ENCODE results near the gene CDK6. TPM values are rescaled to one million over a fixed set of nuclear protein-coding genes. Genes with fewer than 3 reads are reported as not detected.

The CDK6 gene
- total RNA-seq, 1 donor from 2014 or later, result 274 TPM

DNA sequence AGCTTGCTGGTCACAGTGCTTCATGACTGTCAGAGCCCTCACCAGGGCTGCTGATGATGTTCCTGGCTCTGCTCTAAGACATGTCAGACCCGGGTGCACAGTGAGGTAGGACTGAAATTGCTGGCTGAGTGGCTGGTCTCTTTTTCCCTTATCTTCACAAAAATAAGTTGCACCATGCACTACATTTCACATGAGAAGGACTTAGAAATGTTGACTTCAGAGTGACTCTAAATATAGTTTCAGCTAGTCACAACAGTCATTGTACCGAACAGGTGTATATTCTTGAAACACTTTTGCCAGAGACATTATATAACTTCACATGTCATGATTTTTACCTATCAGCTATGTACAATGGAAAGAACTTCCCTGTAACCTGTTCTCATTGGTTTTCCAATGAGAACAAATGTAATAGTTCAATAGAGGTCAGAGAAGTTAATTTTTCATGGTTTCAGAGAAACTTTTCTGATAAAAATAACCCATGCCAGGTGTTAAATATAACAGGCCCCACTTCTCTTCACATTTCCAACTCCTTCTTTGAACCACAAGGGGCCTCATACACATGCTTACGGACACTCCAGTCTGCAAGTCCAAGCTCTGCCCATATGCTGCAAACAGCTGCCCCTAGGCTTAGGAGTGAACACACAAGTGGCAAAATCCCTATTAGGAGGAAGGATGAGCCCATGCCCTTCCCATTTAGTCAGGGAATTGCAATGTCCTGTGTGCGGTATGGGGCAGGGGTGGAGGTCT, 115.6 kb downstream of the CDK6 start:
- Mint-ChIP-seq H3K36me3 (ENCODE audit: low read depth) (peaks cover 66% of the 10 kb centered on the region), H3K4me1 (peaks cover 51% of the 10 kb centered on the region), H3K4me3 (no peak overlapping the region), H3K27me3 (no peaks in the 10 kb centered on the region), H3K27ac (peak overlapping the region; percentile 75), H3K9me3 (peaks cover 4% of the 10 kb centered on the region)
- no peak for DNase-seq
- intact Hi-C loops (cut with micrococcal nuclease), result no loop called here

GRCh38 chr7:92717993-92718716, 118.2 kb downstream of the CDK6 start:
- Mint-ChIP-seq H3K27me3 (no peaks in the 10 kb centered on the region), H3K27ac (peak overlapping the region; percentile 97), H3K9me3 (no peaks in the 10 kb centered on the region), H3K4me1 (peaks cover 52% of the 10 kb centered on the region), H3K36me3 (ENCODE audit: low read depth) (peaks cover 60% of the 10 kb centered on the region), H3K4me3 (peak overlapping the region; percentile 73)
- intact Hi-C loops (cut with micrococcal nuclease), result loop anchor here (1.0 kb wide), 3 partner anchors 13 to 95 kb away; no protein-coding TSS in a partner anchor
- DNase-seq, result peak; percentile 92

DNA sequence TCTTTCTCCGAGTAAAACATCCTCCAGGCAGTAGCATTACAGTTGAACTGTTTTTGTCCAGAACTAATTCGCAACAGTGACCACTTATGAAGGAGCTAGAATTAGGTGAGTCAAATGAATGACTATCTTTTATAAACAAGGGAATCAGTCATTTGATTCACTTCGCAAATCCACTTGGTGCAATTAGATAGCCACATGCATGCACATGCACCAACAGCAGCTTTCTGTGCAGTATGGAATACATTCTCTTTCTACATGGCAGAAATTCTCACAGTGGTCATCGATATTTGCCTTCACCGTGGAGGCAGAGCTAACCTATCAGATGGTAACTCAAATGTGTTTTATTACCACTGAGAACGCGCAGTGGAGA, 118.8 kb downstream of the CDK6 start:
- Mint-ChIP-seq H3K36me3 (ENCODE audit: low read depth) (peaks cover 56% of the 10 kb centered on the region), H3K27me3 (no peaks in the 10 kb centered on the region), H3K4me3 (peak overlapping the region; percentile 73), H3K4me1 (peaks cover 48% of the 10 kb centered on the region), H3K27ac (peak overlapping the region; percentile 97), H3K9me3 (no peaks in the 10 kb centered on the region)
- intact Hi-C loops (cut with micrococcal nuclease), result no loop called here
- no peak for DNase-seq

GRCh38 chr7:92716825-92717580, 119.4 kb downstream of the CDK6 start:
- Mint-ChIP-seq H3K36me3 (ENCODE audit: low read depth) (peaks cover 52% of the 10 kb centered on the region), H3K4me3 (peak overlapping the region; percentile 7), H3K27ac (peak overlapping the region; percentile 86), H3K4me1 (peaks cover 42% of the 10 kb centered on the region), H3K27me3 (no peaks in the 10 kb centered on the region), H3K9me3 (no peaks in the 10 kb centered on the region)
- intact Hi-C loops (cut with micrococcal nuclease), result no loop called here
- DNase-seq, result no peak

- intact Hi-C loops (cut with micrococcal nuclease), result no loop called here
Measured at GRCh38 chr7:92715963-92716362, 120.4 kb downstream of the CDK6 start.

GRCh38 chr7:92714767-92715166, 121.6 kb downstream of the CDK6 start:
- Mint-ChIP-seq H3K36me3 (ENCODE audit: low read depth) (peaks cover 49% of the 10 kb centered on the region), H3K4me3 (no peak overlapping the region), H3K27ac (no peak overlapping the region), H3K9me3 (no peaks in the 10 kb centered on the region), H3K27me3 (no peaks in the 10 kb centered on the region), H3K4me1 (peaks cover 38% of the 10 kb centered on the region)
- intact Hi-C loops (cut with micrococcal nuclease), result no loop called here
- DNase-seq, result no peak

More at GRCh38 chr7:92715963-92716362, 120.4 kb downstream of the CDK6 start:
- peaks cover 39% of the 10 kb centered on the region for H3K4me1 Mint-ChIP-seq
- peaks cover 47% of the 10 kb centered on the region for H3K36me3 Mint-ChIP-seq (ENCODE audit: low read depth)
- no peaks in the 10 kb centered on the region for H3K9me3 Mint-ChIP-seq
- no peak overlapping the region for H3K4me3 Mint-ChIP-seq
- no peak overlapping the region for H3K27ac Mint-ChIP-seq
- DNase-seq, result no peak
- no peaks in the 10 kb centered on the region for H3K27me3 Mint-ChIP-seq

DNA sequence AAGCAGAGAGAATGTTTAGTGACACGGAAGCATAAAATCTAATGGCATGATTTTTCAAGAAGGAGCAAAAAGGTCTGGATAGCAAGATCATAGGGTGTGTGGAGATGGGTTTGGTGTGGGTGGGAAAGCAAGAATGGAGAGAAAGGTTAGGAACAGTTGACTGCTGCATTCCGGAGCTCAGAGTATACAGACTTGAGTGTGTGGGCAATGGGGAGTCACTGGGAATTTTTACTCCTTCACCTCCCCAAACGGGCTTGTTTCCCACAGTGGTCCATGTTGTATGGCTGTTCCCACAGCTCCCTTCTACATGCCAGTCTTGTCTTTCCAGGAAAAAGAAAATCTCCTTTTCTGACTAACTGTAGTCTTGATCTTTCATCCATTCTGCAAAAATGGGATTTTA, 122.1 kb downstream of the CDK6 start:
- peaks cover 47% of the 10 kb centered on the region for H3K36me3 Mint-ChIP-seq (ENCODE audit: low read depth)
- H3K27me3 Mint-ChIP-seq, result no peaks in the 10 kb centered on the region
- intact Hi-C loops (cut with micrococcal nuclease), result no loop called here
- H3K9me3 Mint-ChIP-seq, result no peaks in the 10 kb centered on the region
- H3K27ac Mint-ChIP-seq, result peak overlapping the region; percentile 43
- DNase-seq, result no peak
- H3K4me1 Mint-ChIP-seq, result peaks cover 36% of the 10 kb centered on the region
- H3K4me3 Mint-ChIP-seq, result no peak overlapping the region

DNA sequence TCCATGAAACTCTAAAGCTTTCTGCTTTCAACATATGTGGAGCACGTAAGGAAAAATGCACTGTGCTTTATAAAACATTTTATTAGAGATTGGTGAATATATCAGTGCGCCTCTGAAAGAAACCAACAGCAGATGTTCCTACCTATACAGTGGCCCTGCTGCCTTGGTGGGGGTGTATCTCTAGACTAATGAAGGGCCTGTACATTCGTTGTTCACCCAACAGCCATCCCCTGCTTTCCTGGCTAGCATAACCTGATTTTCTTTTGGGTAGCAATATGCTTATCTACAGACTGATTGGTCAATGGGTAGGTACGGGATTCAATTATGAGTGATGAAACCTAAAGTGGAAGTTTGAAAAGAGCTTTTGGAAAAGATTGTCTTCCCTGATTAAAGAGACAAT, 126.5 kb downstream of the CDK6 start:
- intact Hi-C loops (cut with micrococcal nuclease), result loop anchor here (2.0 to 5.0 kb wide), 2 partner anchors 123 to 327 kb away; no protein-coding TSS in a partner anchor
- no peak overlapping the region for H3K27ac Mint-ChIP-seq
- H3K9me3 Mint-ChIP-seq, result no peaks in the 10 kb centered on the region
- H3K27me3 Mint-ChIP-seq, result no peaks in the 10 kb centered on the region
- no peak overlapping the region for H3K4me3 Mint-ChIP-seq
- peaks cover 43% of the 10 kb centered on the region for H3K4me1 Mint-ChIP-seq
- peaks cover 47% of the 10 kb centered on the region for H3K36me3 Mint-ChIP-seq (ENCODE audit: low read depth)
- no peak for DNase-seq

- Mint-ChIP-seq H3K36me3 (ENCODE audit: low read depth) (peaks cover 50% of the 10 kb centered on the region), H3K4me1 (peaks cover 39% of the 10 kb centered on the region), H3K9me3 (no peaks in the 10 kb centered on the region), H3K4me3 (no peak overlapping the region), H3K27ac (peak overlapping the region; percentile 80), H3K27me3 (no peaks in the 10 kb centered on the region)
- no peak for DNase-seq
- intact Hi-C loops (cut with micrococcal nuclease), result loop anchor here (2.0 to 5.0 kb wide), 2 partner anchors 124 to 328 kb away; no protein-coding TSS in a partner anchor
Measured at GRCh38 chr7:92709150-92709549, 127.2 kb downstream of the CDK6 start.

GRCh38 chr7:92708111-92709042, 128.0 kb downstream of the CDK6 start:
- H3K36me3 Mint-ChIP-seq (ENCODE audit: low read depth), result peaks cover 48% of the 10 kb centered on the region
- no peak for DNase-seq
- peaks cover 34% of the 10 kb centered on the region for H3K4me1 Mint-ChIP-seq
- no peaks in the 10 kb centered on the region for H3K27me3 Mint-ChIP-seq
- H3K9me3 Mint-ChIP-seq, result no peaks in the 10 kb centered on the region
- intact Hi-C loops (cut with micrococcal nuclease), result loop anchor here (1.0 to 5.0 kb wide), 8 partner anchors 23 to 329 kb away; no protein-coding TSS in a partner anchor
- peak overlapping the region; percentile 79 for H3K27ac Mint-ChIP-seq
- H3K4me3 Mint-ChIP-seq, result no peak overlapping the region

DNA sequence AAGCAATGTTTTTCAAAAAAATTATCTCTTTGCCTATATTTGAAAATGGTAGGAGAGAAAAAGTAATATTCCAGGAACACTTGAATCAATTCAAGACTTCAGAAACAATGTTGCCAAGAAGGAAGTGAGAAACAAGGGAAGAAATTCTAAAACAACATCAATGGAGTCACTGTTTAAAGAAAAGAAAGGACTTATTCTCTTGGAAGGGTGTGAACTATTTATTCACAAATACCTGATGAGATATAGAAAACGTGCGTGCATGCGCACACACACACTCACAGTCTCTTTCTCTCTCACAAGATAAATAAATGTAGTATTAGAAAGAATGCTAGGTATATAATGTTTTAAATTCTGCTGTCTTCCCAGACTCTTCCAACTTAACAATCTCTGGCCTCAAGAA, 128.9 kb downstream of the CDK6 start:
- Mint-ChIP-seq H3K27ac (peak overlapping the region; percentile 79), H3K4me1 (peaks cover 34% of the 10 kb centered on the region), H3K27me3 (no peaks in the 10 kb centered on the region), H3K36me3 (ENCODE audit: low read depth) (peaks cover 50% of the 10 kb centered on the region), H3K9me3 (no peaks in the 10 kb centered on the region), H3K4me3 (no peak overlapping the region)
- intact Hi-C loops (cut with micrococcal nuclease), result loop anchor here (5.0 kb wide), 1 partner anchor 330 kb away; no protein-coding TSS in a partner anchor
- no peak for DNase-seq

DNA sequence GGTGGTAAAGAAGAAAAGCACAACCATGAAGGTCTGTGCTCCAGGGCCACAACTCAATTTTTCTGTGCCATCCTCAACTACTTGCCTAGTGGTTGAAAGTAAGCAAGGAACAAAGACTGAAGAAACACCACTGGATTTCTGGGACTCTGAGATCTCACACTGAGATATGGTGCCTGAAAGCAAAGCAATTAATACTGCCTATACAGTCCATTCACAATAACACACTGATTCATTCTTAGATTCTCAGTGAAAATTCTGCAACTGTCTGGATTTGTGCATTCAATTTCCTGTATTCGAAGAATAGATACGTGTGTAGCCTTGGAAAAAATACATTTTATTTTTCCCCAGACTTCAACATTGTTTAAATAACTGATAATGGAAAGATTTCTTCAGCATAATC, 129.8 kb downstream of the CDK6 start:
- H3K4me1 Mint-ChIP-seq, result peaks cover 35% of the 10 kb centered on the region

DNA sequence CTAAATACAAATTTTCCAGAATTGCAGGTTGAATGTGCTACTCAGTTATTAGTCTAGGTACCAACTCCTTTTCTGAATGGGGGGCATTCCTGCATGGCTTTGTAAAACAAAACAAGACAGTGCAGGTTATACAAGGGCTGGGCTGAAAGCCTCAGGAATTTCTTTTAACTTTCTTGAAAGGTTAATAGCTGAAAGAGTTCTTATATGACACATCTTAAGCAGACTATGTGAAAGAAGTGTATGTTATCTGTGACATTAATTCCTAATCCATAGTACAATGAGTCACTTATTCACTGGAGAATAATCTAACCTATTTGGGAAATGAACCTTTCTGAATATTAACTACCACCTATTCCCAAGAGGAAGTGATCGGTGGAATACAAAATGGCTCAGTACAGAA, 130.5 kb downstream of the CDK6 start:
- peaks cover 51% of the 10 kb centered on the region for H3K36me3 Mint-ChIP-seq (ENCODE audit: low read depth)

More for the DNA sequence above, 129.8 kb downstream of the CDK6 start:
- peaks cover 48% of the 10 kb centered on the region for H3K36me3 Mint-ChIP-seq (ENCODE audit: low read depth)
- no peaks in the 10 kb centered on the region for H3K9me3 Mint-ChIP-seq
- no peak overlapping the region for H3K4me3 Mint-ChIP-seq
- H3K27me3 Mint-ChIP-seq, result no peaks in the 10 kb centered on the region
- intact Hi-C loops (cut with micrococcal nuclease), result loop anchor here (1.0 to 5.0 kb wide), 3 partner anchors 13 to 331 kb away; no protein-coding TSS in a partner anchor
- no peak for DNase-seq
- H3K27ac Mint-ChIP-seq, result peak overlapping the region; percentile 90

More for the DNA sequence above, 130.5 kb downstream of the CDK6 start:
- H3K27me3 Mint-ChIP-seq, result no peaks in the 10 kb centered on the region
- H3K9me3 Mint-ChIP-seq, result no peaks in the 10 kb centered on the region
- intact Hi-C loops (cut with micrococcal nuclease), result loop anchor here (1.0 to 5.0 kb wide), 3 partner anchors 13 to 331 kb away; no protein-coding TSS in a partner anchor
- no peak for DNase-seq
- H3K4me1 Mint-ChIP-seq, result peaks cover 38% of the 10 kb centered on the region
- H3K4me3 Mint-ChIP-seq, result no peak overlapping the region
- H3K27ac Mint-ChIP-seq, result peak overlapping the region; percentile 90

All from activated CD4-positive, alpha-beta T cell treated with anti-CD3 and anti-CD28 coated beads, Interleukin-2, amount 10 ng/mL, durations not matched to agents 24 days and 14 days (primary cell).